GM19238 (cell line): ENCODE data around the gene DLX3.
"Not testable (repeated sequence)": the region's sequence is repeated elsewhere in the genome, so short reads cannot be mapped to it uniquely, and the experiment has no call there.

Source experiments
- DNase-seq: peaks from one replicate; pipeline ENCODE4 v3.0.0; 2011; ENCODE audit warnings: low spot score; ENCODE audit not compliant: insufficient read length

Gene DLX3

DNA sequence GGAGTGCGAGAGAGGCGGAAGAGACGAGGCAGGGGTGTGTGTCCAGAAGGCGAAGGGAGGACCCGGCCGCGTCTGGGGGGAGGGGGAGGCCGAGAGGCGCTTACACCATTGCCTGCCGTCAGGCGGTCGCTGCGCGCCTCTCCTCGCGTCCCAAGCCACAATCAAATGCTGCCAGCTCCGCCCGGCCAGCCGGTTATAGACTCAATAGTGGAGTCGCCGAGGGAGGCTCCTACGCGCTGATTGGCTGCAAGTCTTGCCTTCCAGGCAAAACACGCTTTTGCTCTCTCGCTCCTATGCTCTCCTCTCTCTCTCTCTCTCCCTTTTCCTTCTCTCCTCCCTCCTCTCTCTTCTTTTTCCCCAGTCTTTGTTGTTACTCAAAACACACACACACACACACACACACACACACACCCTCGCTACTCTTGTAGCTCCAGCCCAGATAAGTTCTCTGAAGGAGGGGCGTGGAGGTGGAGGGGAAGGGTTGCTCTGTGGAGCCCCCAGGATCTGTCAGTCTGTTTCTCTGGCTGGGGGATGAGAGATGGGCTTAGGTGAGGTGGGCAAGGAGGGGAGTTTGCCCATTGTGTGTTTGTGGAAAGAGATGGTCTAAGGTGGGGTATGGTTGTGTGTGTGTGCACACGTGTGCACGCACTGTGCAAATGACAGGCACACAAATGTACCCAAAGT, at the start of gene DLX3:
TSS of gene DLX3 (minus strand) at position 170 of the 684 bp plus-strand sequence. CDS start 226 bp downstream, outside the sequence.
- no peak for DNase-seq

DNA sequence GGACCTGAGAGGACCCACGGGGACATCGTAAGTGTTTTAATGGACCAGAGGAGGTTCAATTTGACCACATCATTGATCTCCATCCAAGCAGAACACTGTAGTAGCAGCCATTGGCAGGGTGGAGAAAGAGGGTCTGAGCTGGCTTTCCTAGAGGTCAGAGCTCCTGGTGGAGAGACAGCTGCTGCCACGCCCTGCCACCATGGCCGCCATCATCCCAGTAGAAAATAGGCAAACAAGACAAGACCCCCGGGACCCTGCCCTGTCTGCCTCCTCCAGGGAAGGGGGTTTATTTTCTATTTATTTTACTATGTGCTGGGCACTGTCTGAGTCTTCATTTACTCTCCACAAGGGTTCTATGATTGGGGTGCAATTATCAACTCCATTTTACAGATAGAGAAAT, 49.5 kb upstream of the DLX3 start:
- DNase-seq: no peak

DNA sequence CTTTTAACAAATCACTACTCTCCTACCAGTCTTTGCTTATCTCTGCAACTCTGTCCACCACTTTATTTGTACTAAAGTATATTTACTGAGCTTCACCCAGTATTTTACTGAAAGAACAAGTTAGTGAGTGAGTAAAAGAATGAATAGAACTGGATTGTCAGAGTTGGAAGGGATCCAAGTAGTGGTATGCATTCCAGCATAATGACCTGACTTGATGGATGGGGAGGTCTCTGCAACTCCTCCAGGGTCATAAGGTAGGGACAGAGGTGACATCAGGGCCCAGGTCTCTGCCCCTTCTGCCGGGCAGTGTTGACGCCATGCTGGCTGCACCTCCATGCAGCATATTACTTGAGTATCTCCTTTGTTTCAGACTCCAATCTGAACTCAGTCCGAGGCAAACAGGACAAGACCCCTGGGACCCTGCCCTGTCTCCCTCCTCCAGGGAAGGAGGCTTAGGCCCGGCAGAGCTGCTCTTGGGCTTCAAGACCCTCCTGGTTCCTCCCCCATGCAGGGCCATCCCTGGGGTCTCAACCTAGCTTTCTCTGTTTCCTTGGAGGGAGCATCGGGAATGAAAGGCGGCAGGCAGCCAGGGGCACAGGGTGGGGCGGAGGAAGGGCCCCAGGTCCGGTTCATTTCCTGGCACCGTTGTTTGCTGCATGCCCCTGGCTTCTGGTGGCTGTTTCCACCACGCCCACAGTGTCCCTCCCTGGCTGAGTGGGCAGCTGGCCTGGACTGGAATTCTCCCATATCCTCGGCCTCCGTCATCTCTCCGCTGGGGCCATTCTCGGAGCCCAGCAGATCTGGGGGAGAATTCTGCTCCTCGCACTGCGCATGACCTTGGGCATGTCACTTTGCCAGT, 48.5 kb upstream of the DLX3 start:
- no peak for DNase-seq

DNA sequence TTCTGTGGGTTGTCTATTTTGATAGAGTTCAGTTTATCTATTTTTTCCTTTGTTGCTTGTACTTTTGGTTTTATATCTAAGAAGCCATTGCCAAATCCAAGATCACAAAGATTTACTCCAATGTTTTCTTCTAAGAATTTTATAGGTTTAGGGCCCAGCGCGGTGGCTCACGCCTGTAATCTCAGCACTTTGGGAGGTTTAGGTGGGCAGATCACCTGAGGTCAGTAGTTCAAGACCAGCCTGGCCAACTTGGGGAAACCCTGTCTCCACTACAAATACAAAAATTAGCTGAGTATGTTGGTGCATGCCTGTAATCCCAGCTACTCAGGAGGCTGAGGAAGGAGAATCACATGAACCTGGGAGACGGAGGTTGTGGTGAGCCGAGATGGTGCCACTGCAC, 47.2 kb upstream of the DLX3 start:
- no peak for DNase-seq

DNA sequence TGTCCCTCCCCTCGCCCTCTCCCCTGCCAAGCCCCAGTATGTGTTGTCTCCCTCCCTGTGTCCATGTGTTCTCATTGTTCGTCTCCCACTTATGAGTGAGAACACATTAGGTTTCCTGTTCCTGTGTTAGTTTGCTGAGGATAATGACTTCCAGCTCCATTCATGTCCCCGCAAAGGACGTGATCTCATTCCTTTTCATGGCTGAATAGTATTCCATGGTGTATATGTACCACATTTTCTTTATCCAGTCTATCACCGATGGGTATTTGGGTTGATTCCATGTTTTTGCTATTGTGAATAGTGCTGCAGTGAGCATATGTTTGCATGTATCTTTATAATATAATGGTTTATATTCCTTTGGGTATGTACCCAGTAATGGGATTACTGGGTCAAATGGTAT, 45.5 kb upstream of the DLX3 start:
- not testable (repeated sequence) for DNase-seq

DNA sequence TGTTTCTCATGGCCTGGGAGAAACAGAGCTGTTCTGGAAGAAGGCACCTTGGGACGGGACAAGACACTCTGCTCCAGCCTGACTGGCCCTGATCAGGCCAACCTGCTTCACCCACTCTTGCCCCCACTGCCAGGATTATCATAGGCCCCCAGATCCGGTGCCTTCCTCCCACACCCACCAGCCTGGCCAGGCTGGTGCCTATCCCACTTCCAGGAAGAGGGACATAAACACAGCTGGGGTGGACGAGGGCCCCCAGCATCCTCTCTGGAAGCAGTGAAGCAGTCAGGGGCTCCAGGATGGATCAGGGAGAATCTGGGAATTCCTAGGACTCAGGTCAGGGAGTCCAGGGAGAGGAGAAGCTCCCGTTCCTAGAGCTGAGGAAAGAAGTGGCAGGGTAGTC, 44.0 kb upstream of the DLX3 start:
- no peak for DNase-seq

DNA sequence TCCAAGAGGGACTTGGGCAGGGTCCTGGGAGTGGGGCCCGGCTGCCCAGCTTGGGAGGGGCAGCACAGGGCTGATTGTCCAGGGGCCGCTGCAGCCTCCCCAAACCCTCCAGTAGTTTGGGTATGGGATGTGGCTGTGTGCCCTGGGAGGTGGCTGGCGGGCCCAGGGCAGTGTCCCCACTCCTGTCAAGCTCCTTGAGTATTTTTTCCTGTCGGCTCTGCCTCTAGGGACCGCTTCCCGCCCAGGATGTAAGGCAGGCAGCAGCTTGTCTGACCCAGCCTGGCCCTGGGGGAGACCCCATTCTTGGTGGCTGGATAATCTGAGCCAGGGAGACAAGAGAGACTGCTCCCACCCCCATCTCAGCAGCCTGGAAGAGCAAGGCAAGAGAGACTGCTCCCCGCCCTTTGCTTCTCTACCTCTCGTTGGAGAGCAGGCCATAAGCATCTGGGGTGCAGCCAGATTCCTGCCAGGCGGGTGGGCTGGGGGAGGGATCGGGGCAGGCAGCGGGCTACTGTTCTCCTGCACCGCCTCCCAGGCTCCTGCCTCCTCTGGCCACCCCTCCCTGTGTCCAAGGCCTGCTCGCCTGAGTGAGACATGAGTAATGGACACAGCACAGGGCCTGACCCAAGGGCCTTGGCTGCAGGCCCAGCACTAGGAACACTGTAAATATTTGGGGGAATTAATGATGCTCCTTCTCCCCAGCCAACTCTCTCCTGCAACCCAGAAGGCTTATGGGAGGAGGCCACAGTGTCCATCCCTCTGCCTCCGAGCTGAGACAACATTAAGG, 42.5 kb upstream of the DLX3 start:
- DNase-seq: no peak

DNA sequence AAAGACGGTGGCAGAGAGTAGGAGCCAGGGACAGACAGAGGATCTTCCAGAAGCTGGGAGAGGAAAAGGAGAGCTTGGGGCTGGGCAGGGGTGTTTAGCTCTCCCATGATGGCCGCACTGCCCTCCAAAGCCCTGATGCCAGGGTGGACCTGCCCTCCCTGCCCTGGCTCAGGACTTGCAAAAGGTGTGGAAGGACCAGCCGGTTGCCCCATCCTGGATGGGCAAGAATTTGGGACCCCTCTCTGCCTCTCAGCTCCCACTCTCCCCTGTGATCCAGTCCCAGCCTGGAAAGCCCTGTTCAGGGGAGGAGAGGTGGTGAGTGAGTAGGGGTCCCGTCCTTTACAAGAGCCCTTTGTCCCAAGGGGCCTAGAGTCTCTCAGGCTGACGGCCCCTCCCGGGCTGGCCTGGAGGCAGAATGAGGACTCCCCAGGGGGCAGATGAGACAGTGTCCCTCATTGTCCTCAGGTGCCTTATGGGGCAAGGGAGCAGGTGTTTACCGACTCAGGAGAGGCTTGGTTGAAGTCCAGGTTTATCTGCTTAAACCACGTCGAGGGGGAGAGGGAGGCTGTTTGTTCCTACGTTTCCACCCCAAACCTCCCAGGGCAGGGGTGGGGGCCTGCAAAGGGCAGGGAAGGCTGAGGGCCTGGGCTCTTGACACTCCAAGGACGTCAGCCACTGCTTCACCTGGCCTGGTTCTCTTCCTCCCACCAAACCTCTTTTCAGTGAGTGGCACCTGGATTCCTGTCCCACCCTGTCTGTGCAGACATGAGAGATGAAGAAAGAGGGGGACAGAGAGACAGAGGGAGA, 41.6 kb upstream of the DLX3 start:
- no peak for DNase-seq

DNA sequence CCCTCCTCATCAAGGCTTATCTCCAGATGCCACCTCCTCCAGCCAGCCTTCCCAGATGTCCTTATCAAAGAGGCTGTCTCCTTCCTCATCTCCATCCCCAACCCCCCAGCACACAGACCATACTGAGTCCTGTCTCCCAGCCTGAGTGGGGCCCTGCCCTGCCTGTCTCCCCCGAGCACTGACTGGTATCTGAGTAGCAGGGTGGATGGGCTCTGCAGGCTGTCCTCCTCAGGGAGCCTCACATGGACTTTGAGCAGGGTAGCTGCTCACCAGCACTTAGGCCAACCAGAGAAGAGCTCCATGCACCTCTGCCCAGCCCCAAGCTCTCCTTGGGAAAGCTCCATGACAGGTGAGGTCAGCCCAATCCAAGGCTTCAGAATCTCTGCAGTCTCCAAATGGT, 40.9 kb upstream of the DLX3 start:
- DNase-seq: no peak

DNA sequence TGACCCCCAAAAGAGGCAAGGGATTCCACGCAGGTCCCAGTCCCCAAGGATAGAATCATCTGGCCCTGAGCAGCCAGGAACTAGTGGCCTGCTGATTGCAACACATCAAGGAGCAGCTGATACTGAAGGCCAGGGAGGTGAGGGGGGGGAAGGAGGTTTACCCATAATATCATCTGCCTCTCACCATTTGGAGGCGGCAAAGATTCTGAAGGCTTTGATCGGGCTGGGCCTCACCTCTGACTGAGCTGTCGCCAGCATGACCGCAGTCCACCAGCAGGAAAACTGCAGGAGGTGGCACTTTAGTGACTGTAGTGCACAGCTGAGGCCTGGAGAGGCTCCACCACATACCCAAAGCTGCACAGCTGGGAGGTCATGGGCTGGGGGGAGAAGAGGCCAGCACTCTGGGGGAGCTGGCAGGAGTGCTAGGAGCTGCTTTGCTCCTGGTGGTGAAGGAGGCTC, 40.4 kb upstream of the DLX3 start:
- DNase-seq: no peak

DNA sequence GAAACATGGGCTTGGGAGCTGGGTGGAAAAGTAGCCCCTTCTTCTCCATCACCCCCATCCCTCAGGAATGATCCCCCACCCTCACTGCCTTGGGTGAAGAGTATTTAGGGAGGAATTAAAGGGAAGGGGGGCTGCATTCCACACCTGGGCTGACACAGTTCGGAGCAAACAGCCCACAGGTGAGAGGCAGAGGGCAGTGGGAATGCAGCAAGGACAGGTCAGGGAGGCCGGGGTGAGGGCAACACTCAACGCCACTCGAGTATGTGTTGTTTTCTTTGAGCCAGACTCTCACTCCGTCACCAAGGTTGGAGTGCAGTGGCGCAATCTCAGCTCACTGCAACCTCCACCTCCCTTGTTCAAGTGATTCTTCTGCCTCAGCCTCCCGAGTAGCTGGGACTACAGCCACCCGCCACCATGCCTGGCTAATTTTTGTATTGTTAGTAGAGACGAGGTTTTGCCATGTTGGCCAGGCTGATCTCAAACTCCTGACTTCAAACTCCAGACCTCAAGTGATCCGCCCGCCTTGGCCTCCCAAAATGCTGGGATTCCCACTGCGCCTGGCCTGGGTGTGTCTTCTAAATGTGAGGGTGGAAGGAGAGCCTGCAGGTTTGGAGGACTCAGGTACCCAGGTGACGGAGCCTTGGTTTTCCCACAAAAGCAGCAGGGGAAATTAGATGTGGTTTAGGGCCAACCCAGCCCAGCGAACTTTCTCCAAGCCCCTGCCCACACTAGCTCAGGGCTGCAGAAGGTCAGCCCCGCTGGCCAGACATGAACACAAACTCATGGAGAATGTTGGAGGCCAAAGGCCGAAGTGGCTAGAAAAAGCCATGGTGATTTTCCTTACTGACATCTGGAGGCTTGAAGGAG, 39.7 kb upstream of the DLX3 start:
- DNase-seq: no peak

DNA sequence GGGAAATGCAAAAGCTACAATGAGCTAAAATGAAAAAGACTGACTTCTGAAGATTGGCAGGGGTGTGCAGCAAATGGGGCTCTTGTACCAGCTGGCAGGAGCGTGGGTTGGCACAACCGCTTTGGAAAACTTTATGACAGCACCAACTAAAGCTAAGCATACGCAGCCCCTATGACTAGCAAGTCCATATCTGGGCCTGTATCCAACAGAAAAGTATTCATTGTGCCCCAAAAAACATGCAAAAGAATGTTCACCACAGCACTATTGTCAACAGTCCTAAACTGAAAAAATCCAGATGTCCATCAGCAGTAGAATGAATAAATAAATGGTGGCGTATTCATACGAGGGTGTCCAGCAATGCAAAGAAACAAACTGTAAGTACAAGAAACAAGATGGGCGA, 38.3 kb upstream of the DLX3 start:
- DNase-seq: no peak

DNA sequence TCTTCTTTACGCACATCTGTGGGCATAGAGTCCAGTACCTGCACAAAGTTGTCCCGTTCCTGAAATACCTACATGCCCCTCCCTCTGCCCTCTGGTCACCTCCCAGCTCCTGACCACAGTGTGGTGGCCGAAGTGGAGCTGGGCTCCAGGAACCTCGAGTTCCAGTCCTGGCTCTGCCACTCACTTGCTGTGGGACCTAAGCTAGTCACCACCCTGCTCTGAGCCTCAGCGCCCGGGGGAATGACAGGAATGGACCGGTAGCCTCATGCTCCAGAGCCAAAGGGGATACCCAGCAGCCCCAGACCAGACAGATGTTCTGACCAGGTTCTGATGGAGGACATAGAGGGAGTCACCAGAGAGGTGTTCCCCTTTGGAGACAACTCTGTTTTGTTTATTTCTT, 34.2 kb upstream of the DLX3 start:
- no peak for DNase-seq

DNA sequence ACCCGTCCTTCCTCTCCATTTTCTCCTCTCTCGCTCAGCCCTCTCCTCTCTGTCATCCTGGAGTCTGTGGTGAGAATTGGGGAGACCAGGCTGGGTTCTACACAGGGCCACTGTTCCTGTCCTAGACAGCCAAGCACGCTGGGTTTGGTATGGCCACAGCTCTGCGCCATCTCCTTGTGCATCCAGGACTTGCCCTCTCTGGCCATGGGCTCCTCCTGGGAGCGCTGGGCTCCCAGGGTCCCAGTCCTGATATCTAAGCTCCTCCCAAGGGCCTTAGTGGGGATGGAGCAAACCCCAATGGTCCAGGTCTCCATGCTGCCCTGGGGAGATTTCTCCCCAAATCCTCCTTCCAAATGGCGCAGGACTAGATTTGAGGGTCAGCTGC, 33.7 kb upstream of the DLX3 start:
- DNase-seq: no peak

DNA sequence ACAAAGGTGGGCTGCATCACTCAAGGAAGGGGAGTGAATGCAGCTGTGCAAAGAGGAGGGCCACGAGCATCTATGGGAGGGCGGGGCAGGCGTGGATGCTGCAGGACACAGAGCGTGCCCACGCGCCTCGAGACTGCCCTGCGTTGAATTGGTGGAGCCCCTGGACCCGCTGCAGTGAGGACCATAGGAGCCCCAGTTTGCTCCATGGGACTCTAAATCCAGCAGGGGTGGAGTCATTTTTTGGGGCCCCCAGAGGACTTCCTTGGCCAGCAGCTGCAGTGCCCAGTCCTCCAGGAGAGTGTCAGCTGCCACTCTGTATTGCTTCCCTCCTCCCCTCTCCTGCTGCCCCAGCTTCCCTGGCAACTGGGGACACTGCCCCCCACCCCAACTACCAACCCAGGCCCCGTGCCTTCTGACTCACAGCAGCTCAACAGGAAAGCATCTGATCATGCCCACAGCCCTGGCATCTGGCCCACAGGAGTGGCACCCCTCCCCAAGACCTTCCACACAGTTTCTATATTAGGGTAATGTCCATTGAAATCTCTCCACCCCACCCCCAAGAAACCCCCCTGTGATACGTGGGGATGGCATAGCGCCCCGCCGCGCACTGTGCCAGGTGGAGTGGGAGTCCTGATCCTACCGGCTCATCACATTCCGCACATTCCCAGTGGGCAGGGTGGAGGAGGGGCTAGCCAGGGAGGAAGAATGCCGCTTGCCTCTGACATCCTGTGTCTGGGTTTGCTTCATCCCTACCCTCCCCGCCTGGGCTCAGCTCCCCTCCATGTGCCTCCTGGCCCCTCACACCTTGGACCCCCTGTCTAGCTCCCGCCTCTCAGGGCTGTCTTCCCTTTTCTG, 33.1 kb upstream of the DLX3 start:
- DNase-seq: no peak

DNA sequence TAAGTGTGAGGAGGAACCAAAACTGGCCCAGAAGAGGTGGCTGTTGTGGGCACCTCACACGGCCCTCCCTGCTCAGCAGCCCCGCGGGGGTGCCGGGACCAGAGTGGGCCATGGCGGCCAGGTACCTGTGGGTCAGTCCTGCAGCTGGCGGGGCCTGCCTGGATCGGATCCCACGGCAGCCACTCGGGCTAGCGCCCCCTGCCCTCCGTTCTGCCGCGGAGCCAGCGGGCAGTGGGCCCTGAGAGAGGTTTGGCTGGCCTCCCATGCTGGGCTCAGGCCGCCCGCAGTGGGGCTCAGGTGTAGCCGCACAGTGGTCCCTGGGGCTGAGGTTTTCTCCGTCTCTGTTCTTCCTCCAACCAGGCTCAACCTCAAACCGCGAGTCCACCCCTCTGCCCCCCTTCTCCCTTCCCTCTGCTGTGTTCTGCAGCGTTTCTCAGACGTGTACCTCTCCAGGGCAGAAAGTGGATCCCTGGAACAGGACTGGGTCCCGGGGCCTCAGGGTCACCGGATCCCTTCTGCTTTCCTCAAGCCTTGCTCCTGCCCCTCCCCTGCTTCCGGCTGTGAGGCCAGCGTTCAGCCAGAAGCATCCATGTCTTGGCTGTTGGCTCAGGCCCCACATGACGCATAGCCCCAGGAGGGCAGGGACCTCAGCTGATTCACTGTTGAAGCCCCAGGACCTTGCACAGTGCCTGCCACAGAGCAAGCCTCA, 32.3 kb upstream of the DLX3 start:
- no peak for DNase-seq

DNA sequence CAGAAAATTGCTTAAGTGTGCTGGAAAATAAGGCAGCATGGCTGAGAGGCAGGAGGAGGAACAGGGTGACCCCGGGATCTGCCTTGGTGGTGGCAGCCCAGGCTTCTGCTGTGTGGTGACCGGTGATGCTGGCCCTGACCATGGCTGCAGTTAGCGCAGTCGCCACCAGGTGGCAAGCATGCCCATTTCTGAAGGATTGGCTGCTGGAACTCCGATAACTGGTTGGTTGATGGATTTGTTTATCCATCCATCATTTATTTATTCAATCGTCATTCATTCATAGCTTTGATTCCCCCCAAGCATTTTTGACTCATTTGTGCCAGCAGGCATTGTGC, 31.8 kb upstream of the DLX3 start:
- DNase-seq: peak; percentile 62

DNA sequence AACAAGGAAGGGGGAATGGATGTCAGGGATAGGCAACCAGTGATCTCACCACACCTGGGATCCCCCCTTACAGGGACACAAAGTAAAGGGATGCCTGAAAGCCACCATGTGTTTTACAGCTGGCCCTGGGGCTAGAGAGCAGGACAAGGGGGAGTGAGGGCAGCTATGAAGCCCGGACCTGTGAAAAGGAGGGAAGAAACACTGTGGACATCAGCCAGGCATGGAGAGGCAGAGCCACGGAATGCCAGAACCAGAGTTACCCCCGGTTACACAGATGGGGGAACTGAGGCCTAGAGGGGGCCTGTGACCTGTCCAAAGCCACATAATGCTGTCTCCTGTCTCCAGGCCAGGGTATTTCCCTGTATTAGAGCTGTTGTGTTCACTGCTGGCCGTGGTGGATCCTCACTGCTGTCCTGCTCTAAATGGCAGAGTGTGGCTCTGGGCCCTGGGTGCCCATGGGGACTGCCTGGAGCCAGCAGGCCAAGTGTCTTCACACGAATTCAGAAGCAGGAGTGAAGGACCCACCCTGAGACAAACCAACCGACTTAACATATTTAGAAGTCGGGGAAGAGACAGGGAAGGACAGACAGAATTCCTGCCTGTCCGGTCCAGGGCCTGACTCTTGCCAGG, 31.1 kb upstream of the DLX3 start:
- DNase-seq: no peak
